ENCODE results near the gene AGTPBP1.
A peak's percentile ranks its signal among the peaks of the same experiment; 100 is the strongest.

The AGTPBP1 gene

DNA sequence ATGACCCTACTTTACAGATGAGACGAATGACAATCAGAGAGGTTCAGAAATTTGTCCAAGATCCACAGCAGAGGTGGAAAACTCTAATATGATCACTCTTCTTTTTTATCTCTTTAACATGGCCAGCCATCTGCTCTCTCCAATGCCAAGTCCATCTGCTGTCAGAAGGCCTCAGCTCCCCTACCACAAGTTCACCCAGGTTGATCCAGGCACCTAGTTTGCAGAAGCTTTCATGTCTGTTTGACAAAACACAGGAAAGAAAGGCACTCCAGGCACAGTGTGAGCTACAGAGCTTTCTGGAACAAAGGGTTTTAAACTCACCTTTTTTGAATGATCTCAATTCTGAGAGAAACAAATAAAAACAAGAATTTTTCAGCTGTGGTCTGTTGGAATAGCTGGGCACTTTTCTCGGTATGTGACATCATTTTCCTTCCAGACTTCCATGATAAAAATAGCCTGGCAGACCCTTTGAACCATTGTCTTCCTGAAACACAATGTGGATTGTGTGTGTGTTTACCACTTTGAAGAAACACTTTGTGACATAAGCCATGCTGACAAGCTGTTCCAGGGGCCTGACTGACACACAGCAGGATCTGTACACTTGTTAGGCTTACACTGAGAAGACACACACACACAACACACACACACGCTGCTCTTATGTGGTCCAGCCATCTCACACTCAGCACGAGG lies 214.3 kb downstream of the AGTPBP1 start:
- Histone ChIP-seq H3K36me3 (ENCODE audit: insufficient read depth, low read length) (no peaks in the 10 kb centered on the region), H3K9me3 (ENCODE audit: control insufficient read depth, insufficient read depth, low read length) (no peaks in the 10 kb centered on the region), H3K4me1 (ENCODE audit: insufficient read depth, low read length) (no peaks in the 10 kb centered on the region), H3K9ac (ENCODE audit: low read depth, low read length) (no peak overlapping the region)

GRCh38 chr9:85524531-85524930 lies 217.2 kb downstream of the AGTPBP1 start:
- no peaks in the 10 kb centered on the region for H3K4me1 ChIP-seq (ENCODE audit: insufficient read depth, low read length)
- no peaks in the 10 kb centered on the region for H3K36me3 ChIP-seq (ENCODE audit: insufficient read depth, low read length)
- H3K9ac ChIP-seq (ENCODE audit: low read depth, low read length) = no peak overlapping the region
- no peaks in the 10 kb centered on the region for H3K9me3 ChIP-seq (ENCODE audit: control insufficient read depth, insufficient read depth, low read length)

DNA sequence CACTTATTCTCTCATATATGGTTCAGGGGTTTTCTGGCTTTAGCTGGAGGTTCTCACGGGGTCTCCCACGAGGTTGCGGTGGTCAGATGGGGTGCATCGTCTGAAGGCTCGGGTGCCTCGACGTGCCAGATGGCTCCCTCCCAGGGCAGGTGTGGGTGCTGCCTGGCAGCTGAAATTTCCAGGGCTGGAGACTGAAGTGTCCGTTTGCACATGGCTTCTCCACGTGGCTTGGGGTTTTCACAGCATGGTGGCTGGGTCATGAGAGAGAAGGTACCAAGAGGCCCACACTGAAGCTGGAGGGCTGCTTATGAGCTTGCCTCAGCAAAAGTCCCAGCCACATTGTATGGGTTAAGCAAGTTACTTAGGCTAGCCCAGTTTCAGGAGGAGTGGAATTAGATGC lies 218.6 kb downstream of the AGTPBP1 start:
- H3K36me3 ChIP-seq (ENCODE audit: insufficient read depth, low read length) = no peaks in the 10 kb centered on the region

DNA sequence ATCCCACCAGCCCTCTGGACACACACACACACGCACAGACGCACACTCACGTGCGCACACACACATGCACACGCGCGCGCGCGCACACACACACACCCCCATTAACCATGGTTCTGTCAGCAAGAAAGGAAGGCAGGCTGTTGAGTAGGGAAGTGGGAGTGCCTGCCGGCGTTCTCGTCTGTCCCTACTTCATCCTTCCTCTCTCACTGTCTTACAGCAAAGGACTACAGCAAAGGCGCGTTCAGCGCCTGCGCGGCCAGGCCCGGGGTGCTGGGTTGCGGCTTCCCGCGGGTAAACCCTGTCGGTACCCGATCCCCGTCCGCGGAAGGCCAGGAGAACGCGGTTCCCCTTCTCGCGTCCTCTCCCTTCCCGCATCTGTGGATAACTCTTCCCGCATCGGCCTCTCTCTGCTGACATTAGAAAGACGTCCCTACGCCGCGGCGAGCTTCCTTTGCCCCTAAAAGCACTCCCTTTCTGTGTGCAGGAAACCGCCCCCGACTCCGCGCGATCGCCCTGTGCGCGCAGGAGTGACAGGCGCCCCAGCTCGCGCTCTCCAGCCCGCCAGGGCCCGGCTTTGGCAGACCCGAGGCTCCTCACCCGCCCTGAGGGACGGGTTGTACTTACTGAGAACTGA lies 219.2 kb downstream of the AGTPBP1 start:
- Histone ChIP-seq H3K9me3 (ENCODE audit: control insufficient read depth, insufficient read depth, low read length) (no peaks in the 10 kb centered on the region), H3K4me1 (ENCODE audit: insufficient read depth, low read length) (no peaks in the 10 kb centered on the region), H3K9ac (ENCODE audit: low read depth, low read length) (peak overlapping the region; percentile 64; the same call in 1 of the 2 replicates), H3K36me3 (ENCODE audit: insufficient read depth, low read length) (no peaks in the 10 kb centered on the region)

More for the DNA sequence above, 218.6 kb downstream of the AGTPBP1 start:
- Histone ChIP-seq H3K9me3 (ENCODE audit: control insufficient read depth, insufficient read depth, low read length) (no peaks in the 10 kb centered on the region), H3K4me1 (ENCODE audit: insufficient read depth, low read length) (no peaks in the 10 kb centered on the region), H3K9ac (ENCODE audit: low read depth, low read length) (peak overlapping the region; percentile 64; the same call in 1 of the 2 replicates)

GRCh38 chr9:85521371-85522197 lies 220.2 kb downstream of the AGTPBP1 start:
- H3K9me3 ChIP-seq (ENCODE audit: control insufficient read depth, insufficient read depth, low read length) = no peaks in the 10 kb centered on the region

DNA sequence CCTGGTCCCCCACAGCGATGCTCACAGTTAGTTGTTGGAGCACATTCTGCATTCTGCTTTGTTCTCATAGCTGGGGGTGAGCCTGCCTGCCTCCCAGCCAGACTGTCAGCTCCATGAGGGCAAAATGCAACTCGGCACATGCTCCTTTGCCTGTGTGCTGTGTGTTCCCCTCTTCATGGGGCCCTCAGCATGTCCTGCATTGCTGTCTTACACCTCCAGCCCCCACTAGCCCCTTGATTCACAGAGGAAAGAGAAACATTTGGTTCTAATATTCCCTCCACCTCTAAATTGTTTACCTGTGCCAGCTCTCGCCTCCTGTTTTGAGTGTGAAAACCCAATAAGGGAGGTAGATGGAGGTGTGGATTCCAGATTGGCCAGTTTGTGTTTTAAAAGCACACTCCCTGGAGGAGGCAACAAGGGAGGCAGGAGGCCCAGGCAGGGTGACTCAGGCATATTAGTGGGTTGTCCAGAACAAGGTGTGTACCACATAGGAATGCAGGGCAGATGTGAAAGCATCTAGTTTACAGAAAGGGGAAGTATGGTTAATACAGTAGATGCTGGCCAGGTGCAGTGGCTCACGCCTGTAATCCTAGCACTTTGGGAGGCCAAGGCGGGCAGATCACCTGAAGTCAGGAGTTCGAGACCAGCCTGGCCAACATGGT lies 224.6 kb downstream of the AGTPBP1 start:
- Histone ChIP-seq H3K36me3 (ENCODE audit: insufficient read depth, low read length) (no peaks in the 10 kb centered on the region), H3K9ac (ENCODE audit: low read depth, low read length) (no peak overlapping the region), H3K4me1 (ENCODE audit: insufficient read depth, low read length) (no peaks in the 10 kb centered on the region), H3K9me3 (ENCODE audit: control insufficient read depth, insufficient read depth, low read length) (no peaks in the 10 kb centered on the region)

More at GRCh38 chr9:85521371-85522197, 220.2 kb downstream of the AGTPBP1 start:
- H3K36me3 ChIP-seq (ENCODE audit: insufficient read depth, low read length) = no peaks in the 10 kb centered on the region
- H3K9ac ChIP-seq (ENCODE audit: low read depth, low read length) = no peak overlapping the region
- no peaks in the 10 kb centered on the region for H3K4me1 ChIP-seq (ENCODE audit: insufficient read depth, low read length)

DNA sequence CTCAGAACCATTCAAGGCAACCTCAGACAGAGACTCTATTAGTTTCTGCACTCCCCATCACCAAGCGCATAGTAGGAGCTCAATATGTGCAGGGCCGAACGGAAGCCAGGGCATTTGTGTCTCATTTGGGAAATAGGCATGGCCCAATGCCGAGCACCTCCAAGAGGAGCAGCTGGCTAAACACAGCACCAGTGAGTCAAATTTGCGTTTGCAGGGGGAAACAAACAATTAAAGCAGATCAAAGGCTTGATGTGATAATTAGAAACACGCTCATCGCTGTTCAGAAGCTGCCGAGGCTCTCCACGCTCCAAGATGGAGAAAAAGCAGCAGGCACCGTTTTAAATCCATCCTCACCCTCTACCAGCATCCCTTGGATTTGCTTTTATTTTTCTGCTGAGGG lies 225.3 kb downstream of the AGTPBP1 start:
- Histone ChIP-seq H3K36me3 (ENCODE audit: insufficient read depth, low read length) (no peaks in the 10 kb centered on the region), H3K4me1 (ENCODE audit: insufficient read depth, low read length) (no peaks in the 10 kb centered on the region), H3K9me3 (ENCODE audit: control insufficient read depth, insufficient read depth, low read length) (no peaks in the 10 kb centered on the region), H3K9ac (ENCODE audit: low read depth, low read length) (no peak overlapping the region)

GRCh38 chr9:85515021-85515420 lies 226.7 kb downstream of the AGTPBP1 start:
- Histone ChIP-seq H3K9me3 (ENCODE audit: control insufficient read depth, insufficient read depth, low read length) (no peaks in the 10 kb centered on the region), H3K4me1 (ENCODE audit: insufficient read depth, low read length) (no peaks in the 10 kb centered on the region), H3K36me3 (ENCODE audit: insufficient read depth, low read length) (no peaks in the 10 kb centered on the region), H3K9ac (ENCODE audit: low read depth, low read length) (no peak overlapping the region)

GRCh38 chr9:85514256-85514655 lies 227.5 kb downstream of the AGTPBP1 start:
- no peaks in the 10 kb centered on the region for H3K4me1 ChIP-seq (ENCODE audit: insufficient read depth, low read length)
- H3K9me3 ChIP-seq (ENCODE audit: control insufficient read depth, insufficient read depth, low read length) = no peaks in the 10 kb centered on the region
- H3K9ac ChIP-seq (ENCODE audit: low read depth, low read length) = no peak overlapping the region
- H3K36me3 ChIP-seq (ENCODE audit: insufficient read depth, low read length) = no peaks in the 10 kb centered on the region

- Histone ChIP-seq H3K9me3 (ENCODE audit: control insufficient read depth, insufficient read depth, low read length) (no peaks in the 10 kb centered on the region), H3K4me1 (ENCODE audit: insufficient read depth, low read length) (no peaks in the 10 kb centered on the region), H3K9ac (ENCODE audit: low read depth, low read length) (no peak overlapping the region), H3K36me3 (ENCODE audit: insufficient read depth, low read length) (no peaks in the 10 kb centered on the region)
Measured at GRCh38 chr9:85511746-85512145, 230.0 kb downstream of the AGTPBP1 start.

GRCh38 chr9:85510830-85511504 lies 230.8 kb downstream of the AGTPBP1 start:
- no peaks in the 10 kb centered on the region for H3K4me1 ChIP-seq (ENCODE audit: insufficient read depth, low read length)
- no peaks in the 10 kb centered on the region for H3K36me3 ChIP-seq (ENCODE audit: insufficient read depth, low read length)
- no peak overlapping the region for H3K9ac ChIP-seq (ENCODE audit: low read depth, low read length)
- no peaks in the 10 kb centered on the region for H3K9me3 ChIP-seq (ENCODE audit: control insufficient read depth, insufficient read depth, low read length)

- H3K9me3 ChIP-seq (ENCODE audit: control insufficient read depth, insufficient read depth, low read length) = no peaks in the 10 kb centered on the region
- no peaks in the 10 kb centered on the region for H3K4me1 ChIP-seq (ENCODE audit: insufficient read depth, low read length)
- H3K36me3 ChIP-seq (ENCODE audit: insufficient read depth, low read length) = no peaks in the 10 kb centered on the region
- H3K9ac ChIP-seq (ENCODE audit: low read depth, low read length) = no peak overlapping the region
Measured at GRCh38 chr9:85508616-85509015, 233.1 kb downstream of the AGTPBP1 start.

GRCh38 chr9:85505612-85506011 lies 236.1 kb downstream of the AGTPBP1 start:
- H3K9ac ChIP-seq (ENCODE audit: low read depth, low read length) = no peak overlapping the region
- H3K9me3 ChIP-seq (ENCODE audit: control insufficient read depth, insufficient read depth, low read length) = no peaks in the 10 kb centered on the region
- no peaks in the 10 kb centered on the region for H3K36me3 ChIP-seq (ENCODE audit: insufficient read depth, low read length)
- H3K4me1 ChIP-seq (ENCODE audit: insufficient read depth, low read length) = no peaks in the 10 kb centered on the region

All from ES-I3 (cell line).